Heart left ventricle (tissue), 13 donors: ENCODE results near the gene XIRP2.

ENCODE experiments used
- CTCF ChIP-seq, 12 donors: fragments of 200-600 bp; sonication (generic) in 4 of 12; IDR thresholded peaks; one replicate each; pipeline versions ENCODE4 v1.5.0 to v1.8.0; 2018 to 2022; ENCODE audit warnings: antibody characterized with exemption in 12 of 12, mild to moderate bottlenecking in 5 of 12
- POLR2A ChIP-seq, 2 donors: fragments of 450-650 bp; IDR thresholded peaks; one replicate each; pipeline ENCODE4 v1.6.1; 2017; ENCODE audit warnings: antibody characterized with exemption in 2 of 2, mild to moderate bottlenecking in 2 of 2, moderate library complexity in 2 of 2
- donor health status: ischemic (EF 13 %, LVEDD 7.1; RV severe dilation, severe dysfunction).
- donor health status: DM: no; HTN: yes; CAD: no.
- donor health status: DM: no; HTN: no; CAD: no.
- donor health status: ischemic (EF 25% LVEDD 6.9; RV normal size, moderate dysfunction).
- donor health status: ischemic (EF 25% LVEDD 5.7; RV mildly dilated, moderate dysfunction).
- donor health status: ischemic (EF 35%, LVEDD 5.7; RV mildly dilated, moderate dysfunction).
- donor health status: nonischemic (EF 11% LVEDD 7.7; RV severe dilation, severe dysfunction).
- donor health status: DM: yes; HTN: yes; CAD: no.
- donor health status: PGD.
- donor health status: ischemic (EF 29% LVEDD 5.4; RV normal size, mild dysfunction).
- donor health status: nonischemic (EF 23%, LVEDD 6.1; RV moderate dilation, normal function).

DNA sequence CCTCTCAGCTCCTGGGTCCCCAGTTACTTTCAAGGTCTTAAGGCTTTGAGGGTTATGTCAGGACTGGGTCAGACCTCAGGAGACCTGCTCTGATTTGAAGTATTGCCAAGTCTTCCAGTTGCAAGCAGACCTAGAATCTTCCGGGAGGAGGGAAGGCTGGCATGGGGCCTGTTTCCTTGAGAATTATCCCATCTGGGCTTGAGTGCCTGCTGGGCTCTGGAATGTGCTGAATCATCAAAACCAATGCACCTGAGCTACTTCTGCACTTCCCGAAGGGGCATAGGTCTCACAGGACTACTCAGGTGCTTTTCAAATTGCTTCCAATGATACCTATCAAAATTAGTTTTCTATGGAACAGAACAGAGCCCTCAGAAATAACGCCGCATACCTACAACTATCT lies 327.3 kb downstream of the XIRP2 start:
- TF ChIP-seq CTCF (IDR thresholded peaks at IDR 0.05) (no peak), POLR2A (IDR thresholded peaks at IDR 0.05) (no peak)
